ENCODE results near the gene PRIM1. TPM values are rescaled to one million over a fixed set of nuclear protein-coding genes. Genes with fewer than 3 reads are reported as not detected.

PRIM1 gene
- total and polyA plus RNA-seq, 2 of the 13 experiments (the other 11 are each of a cell fraction or from before 2014, with no cell fraction given): 30.0 to 47.3 TPM

DNA sequence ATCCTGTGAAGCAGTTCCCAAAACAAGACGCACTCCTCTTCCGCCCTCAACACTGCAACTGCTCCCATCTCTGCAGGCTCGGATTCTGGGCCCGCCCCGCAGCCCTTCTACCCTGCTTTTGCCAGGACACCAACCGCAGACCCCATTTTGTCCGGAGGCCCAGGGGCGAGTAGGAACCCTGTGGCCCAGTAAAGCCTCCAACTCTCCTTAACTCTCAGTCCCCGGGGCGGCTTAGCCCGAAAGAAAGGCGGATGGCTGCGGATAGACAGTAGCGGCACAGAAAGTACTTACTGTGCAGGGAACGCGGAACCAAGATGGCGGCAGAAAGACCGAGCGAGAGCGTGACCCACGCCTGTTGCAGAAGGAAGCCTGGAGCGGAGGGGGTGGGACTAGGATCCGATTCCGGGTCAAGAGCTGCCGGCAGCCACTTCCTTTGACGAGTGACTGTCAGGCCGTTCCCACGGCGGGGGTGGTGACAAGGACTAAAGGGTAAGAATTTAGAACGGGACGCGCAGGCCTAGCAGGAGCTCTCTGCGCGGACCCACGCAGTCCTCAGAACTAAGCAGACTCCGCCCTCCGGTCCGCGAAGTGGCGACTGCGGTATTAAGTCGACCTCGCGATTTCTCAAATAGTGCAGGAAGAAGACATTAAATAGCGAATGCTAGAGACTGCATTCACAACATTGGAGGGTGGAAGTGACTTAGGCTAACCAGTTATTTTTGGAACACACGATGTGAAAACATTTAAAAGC, 27.0 kb downstream of the PRIM1 start, which contains the start of gene NACA (continued):
- TF ChIP-seq, protein P1, sequence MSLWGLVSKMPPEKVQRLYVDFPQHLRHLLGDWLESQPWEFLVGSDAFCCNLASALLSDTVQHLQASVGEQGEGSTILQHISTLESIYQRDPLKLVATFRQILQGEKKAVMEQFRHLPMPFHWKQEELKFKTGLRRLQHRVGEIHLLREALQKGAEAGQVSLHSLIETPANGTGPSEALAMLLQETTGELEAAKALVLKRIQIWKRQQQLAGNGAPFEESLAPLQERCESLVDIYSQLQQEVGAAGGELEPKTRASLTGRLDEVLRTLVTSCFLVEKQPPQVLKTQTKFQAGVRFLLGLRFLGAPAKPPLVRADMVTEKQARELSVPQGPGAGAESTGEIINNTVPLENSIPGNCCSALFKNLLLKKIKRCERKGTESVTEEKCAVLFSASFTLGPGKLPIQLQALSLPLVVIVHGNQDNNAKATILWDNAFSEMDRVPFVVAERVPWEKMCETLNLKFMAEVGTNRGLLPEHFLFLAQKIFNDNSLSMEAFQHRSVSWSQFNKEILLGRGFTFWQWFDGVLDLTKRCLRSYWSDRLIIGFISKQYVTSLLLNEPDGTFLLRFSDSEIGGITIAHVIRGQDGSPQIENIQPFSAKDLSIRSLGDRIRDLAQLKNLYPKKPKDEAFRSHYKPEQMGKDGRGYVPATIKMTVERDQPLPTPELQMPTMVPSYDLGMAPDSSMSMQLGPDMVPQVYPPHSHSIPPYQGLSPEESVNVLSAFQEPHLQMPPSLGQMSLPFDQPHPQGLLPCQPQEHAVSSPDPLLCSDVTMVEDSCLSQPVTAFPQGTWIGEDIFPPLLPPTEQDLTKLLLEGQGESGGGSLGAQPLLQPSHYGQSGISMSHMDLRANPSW (CRISPR knock-in tag; IDR thresholded peaks at IDR 0.05; ENCODE audit: borderline replicate concordance): peak; percentile 96
- TF ChIP-seq ZNF207 (IDR thresholded peaks at IDR 0.05; ENCODE audit: borderline replicate concordance) (no peak), SPEN (CRISPR knock-in tag; IDR thresholded peaks at IDR 0.05; ENCODE audit: low read depth) (peak; percentile 98), RFX5 (IDR thresholded peaks at IDR 0.05; ENCODE audit: low read depth, low read length) (no peak; the same call in 1 of the 2 replicates), RAD21 (CRISPR knock-in tag; IDR thresholded peaks at IDR 0.05) (no peak; the same call in 1 of the 2 replicates), RXRB (CRISPR knock-in tag; IDR thresholded peaks at IDR 0.05; ENCODE audit: borderline replicate concordance) (peak; percentile 61; the same call in 1 of the 2 replicates), HCFC1 (IDR thresholded peaks at IDR 0.05; ENCODE audit: low read depth, low read length) (peak; percentile 60; the same call in 1 of the 2 replicates), NR3C1 (CRISPR knock-in tag; IDR thresholded peaks at IDR 0.05) (no peak), KDM1A (CRISPR knock-in tag; IDR thresholded peaks at IDR 0.05) (no peak), HNF4A (CRISPR knock-in tag; IDR thresholded peaks at IDR 0.05) (peak; percentile 24; the same call in 1 of the 2 replicates), NFKBIZ (CRISPR knock-in tag; IDR thresholded peaks at IDR 0.05) (peak; percentile 89), ZNF720 (CRISPR knock-in tag; IDR thresholded peaks at IDR 0.05) (0 out of 2 replicates have a peak, but pooled peaks have one; percentile 61), ZSCAN29 (CRISPR knock-in tag; conservative IDR thresholded peaks at IDR 0.05) (peak; percentile 86; the same call in 1 of the 2 replicates), TMF1 (CRISPR knock-in tag; IDR thresholded peaks at IDR 0.05; ENCODE audit: low read depth) (peak; percentile 34; the same call in 1 of the 2 replicates), ZC3H4 (CRISPR knock-in tag; IDR thresholded peaks at IDR 0.05; ENCODE audit: borderline replicate concordance) (no peak), ZEB1 (IDR thresholded peaks at IDR 0.05; ENCODE audit: insufficient replicate concordance, low read depth) (peak; percentile 52)
- TF ChIP-seq, protein P2, sequence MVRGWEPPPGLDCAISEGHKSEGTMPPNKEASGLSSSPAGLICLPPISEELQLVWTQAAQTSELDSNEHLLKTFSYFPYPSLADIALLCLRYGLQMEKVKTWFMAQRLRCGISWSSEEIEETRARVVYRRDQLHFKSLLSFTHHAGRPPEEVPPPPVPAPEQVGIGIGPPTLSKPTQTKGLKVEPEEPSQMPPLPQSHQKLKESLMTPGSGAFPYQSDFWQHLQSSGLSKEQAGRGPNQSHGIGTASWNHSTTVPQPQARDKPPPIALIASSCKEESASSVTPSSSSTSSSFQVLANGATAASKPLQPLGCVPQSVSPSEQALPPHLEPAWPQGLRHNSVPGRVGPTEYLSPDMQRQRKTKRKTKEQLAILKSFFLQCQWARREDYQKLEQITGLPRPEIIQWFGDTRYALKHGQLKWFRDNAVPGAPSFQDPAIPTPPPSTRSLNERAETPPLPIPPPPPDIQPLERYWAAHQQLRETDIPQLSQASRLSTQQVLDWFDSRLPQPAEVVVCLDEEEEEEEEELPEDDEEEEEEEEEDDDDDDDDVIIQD (CRISPR knock-in tag; IDR thresholded peaks at IDR 0.05; ENCODE audit: low read depth): peak; percentile 36; the same call in 1 of the 2 replicates
- TF ChIP-seq, protein P3, sequence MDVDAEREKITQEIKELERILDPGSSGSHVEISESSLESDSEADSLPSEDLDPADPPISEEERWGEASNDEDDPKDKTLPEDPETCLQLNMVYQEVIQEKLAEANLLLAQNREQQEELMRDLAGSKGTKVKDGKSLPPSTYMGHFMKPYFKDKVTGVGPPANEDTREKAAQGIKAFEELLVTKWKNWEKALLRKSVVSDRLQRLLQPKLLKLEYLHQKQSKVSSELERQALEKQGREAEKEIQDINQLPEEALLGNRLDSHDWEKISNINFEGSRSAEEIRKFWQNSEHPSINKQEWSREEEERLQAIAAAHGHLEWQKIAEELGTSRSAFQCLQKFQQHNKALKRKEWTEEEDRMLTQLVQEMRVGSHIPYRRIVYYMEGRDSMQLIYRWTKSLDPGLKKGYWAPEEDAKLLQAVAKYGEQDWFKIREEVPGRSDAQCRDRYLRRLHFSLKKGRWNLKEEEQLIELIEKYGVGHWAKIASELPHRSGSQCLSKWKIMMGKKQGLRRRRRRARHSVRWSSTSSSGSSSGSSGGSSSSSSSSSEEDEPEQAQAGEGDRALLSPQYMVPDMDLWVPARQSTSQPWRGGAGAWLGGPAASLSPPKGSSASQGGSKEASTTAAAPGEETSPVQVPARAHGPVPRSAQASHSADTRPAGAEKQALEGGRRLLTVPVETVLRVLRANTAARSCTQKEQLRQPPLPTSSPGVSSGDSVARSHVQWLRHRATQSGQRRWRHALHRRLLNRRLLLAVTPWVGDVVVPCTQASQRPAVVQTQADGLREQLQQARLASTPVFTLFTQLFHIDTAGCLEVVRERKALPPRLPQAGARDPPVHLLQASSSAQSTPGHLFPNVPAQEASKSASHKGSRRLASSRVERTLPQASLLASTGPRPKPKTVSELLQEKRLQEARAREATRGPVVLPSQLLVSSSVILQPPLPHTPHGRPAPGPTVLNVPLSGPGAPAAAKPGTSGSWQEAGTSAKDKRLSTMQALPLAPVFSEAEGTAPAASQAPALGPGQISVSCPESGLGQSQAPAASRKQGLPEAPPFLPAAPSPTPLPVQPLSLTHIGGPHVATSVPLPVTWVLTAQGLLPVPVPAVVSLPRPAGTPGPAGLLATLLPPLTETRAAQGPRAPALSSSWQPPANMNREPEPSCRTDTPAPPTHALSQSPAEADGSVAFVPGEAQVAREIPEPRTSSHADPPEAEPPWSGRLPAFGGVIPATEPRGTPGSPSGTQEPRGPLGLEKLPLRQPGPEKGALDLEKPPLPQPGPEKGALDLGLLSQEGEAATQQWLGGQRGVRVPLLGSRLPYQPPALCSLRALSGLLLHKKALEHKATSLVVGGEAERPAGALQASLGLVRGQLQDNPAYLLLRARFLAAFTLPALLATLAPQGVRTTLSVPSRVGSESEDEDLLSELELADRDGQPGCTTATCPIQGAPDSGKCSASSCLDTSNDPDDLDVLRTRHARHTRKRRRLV (CRISPR knock-in tag; IDR thresholded peaks at IDR 0.05): peak; percentile 78; the same call in 1 of the 2 replicates
- TF ChIP-seq, protein P4, sequence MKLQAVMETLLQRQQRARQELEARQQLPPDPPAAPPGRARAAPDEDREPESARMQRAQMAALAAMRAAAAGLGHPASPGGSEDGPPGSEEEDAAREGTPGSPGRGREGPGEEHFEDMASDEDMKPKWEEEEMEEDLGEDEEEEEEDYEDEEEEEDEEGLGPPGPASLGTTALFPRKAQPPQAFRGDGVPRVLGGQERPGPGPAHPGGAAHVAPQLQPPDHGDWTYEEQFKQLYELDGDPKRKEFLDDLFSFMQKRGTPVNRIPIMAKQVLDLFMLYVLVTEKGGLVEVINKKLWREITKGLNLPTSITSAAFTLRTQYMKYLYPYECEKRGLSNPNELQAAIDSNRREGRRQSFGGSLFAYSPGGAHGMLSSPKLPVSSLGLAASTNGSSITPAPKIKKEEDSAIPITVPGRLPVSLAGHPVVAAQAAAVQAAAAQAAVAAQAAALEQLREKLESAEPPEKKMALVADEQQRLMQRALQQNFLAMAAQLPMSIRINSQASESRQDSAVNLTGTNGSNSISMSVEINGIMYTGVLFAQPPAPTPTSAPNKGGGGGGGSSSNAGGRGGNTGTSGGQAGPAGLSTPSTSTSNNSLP (IDR thresholded peaks at IDR 0.05; ENCODE audit: low read depth, low read length): peak; percentile 21; the same call in 1 of the 2 replicates
